ENCODE measurements around the gene PLSCR3.
A peak's percentile ranks its signal among the peaks of the same experiment; 100 is the strongest.
"Not testable (repeated sequence)": the region's sequence is repeated elsewhere in the genome, so short reads cannot be mapped to it uniquely, and the experiment has no call there.

Gene PLSCR3

DNA sequence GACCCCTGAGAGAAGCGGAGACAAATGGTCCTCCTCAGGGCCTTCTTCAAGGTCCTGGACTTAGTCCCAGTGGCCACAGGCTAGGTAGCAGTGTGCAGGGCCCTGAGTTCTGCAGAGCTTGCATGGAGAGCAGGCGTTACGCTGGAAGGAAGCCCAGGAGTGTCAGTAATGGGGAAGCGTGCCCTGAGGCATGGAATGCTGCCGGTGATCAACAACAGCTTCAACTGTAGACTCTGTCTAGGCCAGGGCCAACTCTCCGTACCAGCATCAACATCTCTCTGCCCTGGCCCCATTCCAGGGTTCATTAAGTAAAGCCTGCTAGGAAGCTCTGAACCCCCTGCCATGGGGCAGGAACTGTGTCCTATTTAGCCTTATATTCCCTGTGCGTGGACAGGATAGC lies 14.0 kb downstream of the PLSCR3 start:
- no peak for DNase-seq (ENCODE audit: low spot score)

DNA sequence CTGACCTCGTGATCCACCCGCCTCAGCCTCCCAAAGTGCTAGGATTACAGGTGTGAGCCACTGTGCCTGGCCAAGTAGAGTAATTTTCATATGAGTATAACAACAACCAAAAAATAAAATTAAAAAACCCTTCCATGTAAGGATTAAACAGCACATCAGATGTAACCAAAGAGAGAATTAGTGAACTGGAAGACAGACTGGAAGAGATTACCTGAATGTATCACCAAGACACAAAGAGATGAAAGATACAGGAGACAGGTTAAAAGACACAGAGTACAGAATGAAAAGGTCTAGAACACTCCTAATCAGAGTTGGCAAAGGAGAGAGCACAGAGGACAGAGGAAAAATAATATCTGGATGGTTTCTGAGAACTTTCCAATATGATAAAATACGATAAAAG lies 15.2 kb downstream of the PLSCR3 start:
- no peak for DNase-seq (ENCODE audit: low spot score)

DNA sequence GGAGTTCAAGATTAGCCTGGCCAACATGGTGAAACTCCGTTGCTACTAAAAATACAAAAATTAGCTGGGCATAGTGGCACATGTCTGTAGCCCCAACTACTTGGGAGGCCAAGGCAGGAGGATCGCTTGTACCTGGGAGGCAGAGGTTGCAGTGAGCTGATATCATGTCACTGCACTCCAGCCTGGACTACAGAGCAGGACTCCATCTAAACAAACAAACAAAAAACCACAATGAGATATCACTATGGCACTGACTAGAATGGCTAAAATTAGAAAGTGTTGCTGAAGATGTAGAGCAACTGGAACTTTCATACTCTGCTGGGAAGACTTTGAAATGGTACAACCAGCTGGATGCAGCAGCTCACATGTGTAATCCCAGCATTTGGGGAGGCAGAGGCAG lies 20.0 kb downstream of the PLSCR3 start:
- DNase-seq (ENCODE audit: low spot score): no peak

DNA sequence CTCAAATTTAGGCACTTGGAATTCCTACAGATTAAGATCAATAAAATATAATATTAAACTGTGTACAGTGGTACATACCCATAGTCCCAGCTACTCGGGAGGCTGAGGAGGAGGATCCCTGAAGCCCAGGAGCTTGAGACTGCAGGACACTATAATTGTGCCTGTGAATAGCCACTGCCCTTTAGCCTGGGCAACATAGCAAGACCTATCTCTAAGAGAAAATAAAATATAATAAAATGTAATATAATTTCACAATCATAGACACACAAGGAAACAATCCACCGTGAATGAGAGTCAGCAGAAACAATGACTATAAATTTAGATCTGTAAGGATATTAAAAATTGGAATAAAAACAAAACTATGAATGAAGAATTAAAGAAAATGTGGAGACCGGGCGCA lies 23.5 kb downstream of the PLSCR3 start:
- no peak for DNase-seq (ENCODE audit: low spot score)

DNA sequence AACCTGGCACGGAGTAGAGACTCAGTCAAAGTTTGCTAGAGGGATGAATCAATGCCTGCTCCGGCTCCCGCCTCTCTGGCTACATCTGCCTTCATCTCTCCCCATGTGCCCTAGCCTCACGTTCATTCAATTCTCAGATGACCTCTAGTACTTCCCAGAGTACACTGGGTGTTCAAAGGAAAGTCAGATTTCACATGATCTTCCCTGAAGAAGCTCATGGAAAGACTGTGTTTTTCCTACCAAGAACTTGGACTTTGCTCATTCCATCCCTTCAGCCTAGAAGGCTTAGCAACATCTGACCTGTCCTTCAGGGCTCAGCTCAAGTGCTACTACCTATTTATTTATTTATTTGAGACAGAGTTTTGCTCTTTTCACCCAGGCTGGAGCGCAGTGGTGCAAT lies 24.5 kb downstream of the PLSCR3 start:
- DNase-seq (ENCODE audit: low spot score): no peak

DNA sequence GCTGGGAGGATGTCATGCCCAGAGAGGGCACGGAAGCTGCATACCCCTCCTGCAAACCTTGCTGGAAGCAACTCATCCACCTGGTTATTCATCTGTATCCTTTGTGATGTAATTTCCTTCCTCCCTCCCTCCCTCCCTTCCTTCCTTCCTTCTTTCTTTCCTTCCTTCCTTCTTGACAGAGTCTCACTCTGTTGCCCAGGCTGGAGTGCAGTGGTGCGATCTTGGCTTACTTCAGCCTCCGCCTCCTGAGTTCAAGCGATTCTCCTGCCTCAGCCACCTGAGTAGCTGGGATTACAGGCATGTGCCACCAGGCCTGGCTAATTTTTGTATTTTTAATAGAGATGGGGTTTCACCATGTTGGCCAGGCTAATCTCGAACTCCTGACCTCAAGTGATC lies 25.7 kb downstream of the PLSCR3 start:
- not testable (repeated sequence) for DNase-seq (ENCODE audit: low spot score)

DNA sequence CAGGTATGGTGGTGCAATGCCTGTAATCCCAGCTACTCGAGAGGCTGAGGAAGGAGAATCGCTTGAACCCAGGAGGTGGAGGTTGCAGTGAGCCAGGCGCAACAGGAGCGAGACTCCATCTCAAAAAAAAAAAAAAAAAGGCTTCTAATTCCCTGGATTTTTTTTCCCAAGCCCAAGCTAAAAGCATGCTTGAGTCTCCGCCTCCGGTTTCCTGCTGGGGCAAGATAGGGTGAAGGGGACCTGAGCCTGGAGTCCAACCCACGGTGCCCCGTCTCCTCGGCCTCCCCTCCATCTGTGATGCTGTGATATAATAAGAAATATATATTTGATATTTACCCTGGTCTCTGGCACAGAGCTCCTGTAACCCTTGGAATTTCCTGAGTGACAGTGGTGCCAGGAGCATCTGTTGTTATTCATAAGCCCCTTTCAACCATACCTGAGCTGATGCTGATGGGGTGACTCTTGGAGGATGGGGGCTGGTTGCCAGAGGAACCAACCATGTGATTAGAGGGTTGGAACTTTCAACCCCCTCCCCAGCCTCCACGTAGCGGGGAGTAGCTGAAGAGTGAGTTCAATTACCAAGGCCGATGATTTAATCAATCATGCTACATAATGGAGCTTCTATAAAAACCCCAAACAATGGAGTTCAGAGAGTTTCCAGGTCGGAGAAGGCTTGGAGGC lies 26.3 kb downstream of the PLSCR3 start:
- no peak for DNase-seq (ENCODE audit: low spot score)

DNA sequence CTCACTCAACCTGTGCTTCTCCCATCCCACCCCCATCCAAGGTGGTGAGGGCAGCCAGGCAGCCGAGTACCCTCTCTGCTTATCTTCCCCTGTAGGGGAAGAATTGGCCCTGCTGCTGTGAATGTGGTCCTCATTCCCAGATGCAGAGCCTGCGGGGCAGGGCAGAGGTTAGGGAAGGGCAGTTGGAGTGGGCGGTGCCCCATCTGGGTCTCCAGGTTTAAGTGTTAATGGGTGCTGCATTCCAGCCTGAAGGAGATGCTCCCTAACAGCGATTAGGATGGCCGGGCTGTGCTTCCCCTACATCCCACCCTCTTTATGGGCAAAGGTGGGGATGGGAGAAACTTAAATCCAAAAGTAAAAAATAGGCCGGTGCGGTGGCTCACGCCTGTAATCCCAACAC lies 27.2 kb downstream of the PLSCR3 start:
- DNase-seq (ENCODE audit: low spot score): no peak

DNA sequence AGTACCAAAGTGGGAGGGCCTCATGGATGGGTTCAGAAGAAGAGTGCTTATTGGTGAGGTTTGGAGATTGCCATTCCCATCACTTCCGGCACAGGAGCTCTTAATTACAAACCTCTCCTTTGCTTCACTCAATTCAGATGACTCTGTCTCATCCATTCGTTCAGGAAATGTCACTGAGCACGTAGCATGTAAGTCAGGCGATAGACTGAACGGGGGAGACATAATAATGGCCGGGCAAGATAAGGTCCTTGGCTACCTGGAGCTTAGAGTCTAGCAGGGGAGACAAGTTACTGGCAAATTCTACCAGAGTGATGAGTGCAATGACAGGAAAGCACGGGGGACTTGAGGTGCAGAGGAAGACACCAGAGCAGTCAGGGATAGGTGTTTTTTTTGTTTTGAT lies 28.4 kb downstream of the PLSCR3 start:
- DNase-seq (ENCODE audit: low spot score): not testable (repeated sequence)

DNA sequence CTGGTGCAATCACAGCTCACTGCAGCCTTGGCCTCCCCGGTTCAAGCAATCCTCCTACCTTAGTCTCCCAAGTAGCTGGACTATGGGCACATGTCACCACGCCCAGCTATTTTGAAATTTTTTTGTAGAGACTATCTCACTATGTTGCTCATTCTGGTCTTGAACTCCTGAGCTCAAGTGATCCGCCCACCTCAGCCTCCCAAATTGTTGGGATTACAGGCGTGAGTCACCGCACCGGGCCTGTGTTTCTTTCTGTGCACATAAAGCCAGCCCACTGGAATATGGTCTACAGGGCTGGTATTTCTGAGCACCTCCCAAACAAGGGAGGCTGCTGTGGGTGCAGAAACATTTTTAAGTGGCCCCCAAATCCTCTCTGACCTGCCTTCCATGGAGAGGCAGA lies 31.0 kb downstream of the PLSCR3 start:
- DNase-seq (ENCODE audit: low spot score): no peak

DNA sequence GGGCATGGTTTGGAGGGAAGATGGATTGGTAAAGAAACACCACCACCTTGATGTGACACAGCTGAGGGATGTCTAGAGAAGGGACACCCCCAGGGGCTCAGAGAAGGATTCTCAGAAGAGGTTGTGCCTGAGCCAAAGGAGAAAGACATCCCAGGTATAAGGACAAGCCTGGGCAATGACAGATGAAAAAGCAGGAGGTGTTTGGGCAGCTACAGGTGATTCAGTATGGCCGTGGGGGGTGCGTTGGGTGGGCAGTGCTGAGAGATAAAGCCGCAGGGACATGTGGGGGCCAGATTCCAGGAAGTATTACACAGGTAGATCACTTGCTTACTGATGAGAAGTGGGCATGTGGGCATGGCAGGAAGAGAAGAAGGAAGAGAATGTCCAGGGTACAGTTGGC lies 32.4 kb downstream of the PLSCR3 start:
- no peak for DNase-seq (ENCODE audit: low spot score)

DNA sequence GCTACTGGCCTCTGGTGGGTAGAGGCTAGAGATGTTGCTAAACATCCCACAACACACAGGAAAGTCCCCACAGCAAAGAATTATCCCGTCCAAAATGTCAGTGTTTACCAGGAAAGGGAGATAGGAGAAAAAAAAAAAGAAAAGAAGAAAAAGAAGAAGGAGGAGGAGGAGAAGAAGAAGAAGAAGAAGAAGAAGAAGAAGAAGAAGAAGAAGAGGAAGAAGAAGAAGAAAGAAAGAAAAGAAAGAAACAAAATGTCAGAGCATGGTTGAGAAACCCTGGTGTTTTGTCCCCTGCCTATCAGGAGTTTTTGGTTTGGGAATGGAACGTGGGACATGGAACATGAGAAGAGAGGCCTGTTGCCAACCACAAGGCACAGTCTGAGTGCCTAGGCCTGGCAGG lies 36.9 kb downstream of the PLSCR3 start:
- DNase-seq (ENCODE audit: low spot score): no peak

DNA sequence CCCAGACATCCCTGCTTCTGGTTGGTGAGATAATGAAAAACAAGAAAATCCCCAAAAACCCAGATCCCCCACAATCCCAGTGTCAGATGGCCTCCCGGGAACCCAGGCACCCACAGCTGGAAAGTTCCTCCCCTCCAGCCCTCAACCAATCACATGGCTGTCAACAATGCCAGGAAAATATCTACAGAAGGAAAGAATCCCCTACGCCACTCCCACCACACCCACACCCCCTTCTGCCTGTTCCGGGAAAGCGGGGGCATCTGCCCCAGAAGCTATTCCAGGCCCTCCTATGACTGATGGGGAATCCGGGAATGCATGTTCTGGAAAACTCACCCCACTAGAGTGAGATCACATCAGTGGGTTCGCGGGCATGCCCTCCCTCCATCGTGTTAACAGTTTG lies 37.6 kb downstream of the PLSCR3 start:
- DNase-seq (ENCODE audit: low spot score): no peak

DNA sequence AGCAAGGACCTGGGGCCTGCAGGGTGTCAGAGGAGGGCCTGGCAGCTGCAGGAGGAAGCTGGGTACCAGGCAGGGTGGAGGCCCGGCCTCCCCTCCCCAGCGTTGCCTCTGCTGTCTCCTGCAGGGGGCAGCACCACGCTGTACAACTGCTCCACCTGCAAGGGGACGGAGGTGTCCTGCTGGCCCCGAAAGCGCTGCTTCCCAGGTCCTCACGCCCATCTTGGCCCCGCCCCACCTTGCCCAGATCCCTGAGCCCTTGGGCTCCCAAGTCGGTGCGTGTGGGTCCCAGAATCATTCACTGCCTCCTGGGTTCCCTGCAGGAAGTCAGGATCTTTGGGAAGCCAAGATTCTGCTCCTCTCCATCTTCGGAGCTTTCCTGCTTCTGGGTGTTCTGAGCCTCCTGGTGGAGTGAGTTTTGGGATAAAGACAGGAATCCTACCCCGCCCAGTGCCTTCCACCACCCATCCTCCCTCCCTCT lies 38.2 kb downstream of the PLSCR3 start:
- peak; percentile 88 for DNase-seq (ENCODE audit: low spot score)

DNA sequence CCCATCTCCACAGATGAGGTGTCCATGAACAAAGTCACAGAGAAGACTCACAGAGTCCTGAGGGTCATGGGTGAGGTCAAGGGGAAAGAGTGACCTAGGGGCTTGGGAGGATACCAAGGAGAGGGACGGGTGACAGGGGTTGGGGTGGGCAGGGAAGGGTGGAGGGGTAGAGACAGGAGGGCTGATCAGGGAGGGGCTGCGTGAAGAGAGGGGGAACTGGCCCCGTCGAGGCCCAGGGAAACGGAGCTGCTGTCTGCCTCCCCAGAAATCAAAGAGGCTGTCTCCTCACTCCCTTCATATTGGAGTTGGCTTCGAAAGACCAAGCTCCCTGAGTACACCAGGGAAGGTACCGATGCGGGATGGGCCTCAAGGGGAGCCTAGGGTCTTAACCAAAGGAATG lies 38.8 kb downstream of the PLSCR3 start:
- DNase-seq (ENCODE audit: low spot score): no peak

DNA sequence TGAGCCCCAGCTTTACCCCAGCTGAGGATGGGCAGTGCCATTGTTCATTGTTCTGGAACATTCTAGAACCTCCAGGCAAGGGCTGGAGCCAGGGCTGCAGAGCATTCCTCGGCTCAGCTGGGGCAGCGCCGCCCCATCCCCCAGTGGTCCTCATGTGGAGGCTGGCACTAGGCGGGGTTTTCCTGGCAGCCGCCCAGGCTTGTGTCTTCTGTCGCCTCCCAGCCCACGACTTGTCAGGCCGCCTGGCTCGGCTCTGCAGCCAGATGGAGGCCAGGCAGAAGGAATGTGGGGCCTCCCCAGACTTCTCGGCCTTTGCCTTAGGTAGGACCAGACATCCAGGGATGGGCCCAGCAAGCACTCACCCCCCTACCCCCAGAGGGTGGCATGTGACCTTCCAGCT lies 39.3 kb downstream of the PLSCR3 start, which contains the start of gene TMEM95:
TSS of gene TMEM95 (plus strand) at position 104 of the 400 bp plus-strand sequence. CDS start at position 153, 49 bp downstream.
- DNase-seq (ENCODE audit: low spot score): no peak

DNA sequence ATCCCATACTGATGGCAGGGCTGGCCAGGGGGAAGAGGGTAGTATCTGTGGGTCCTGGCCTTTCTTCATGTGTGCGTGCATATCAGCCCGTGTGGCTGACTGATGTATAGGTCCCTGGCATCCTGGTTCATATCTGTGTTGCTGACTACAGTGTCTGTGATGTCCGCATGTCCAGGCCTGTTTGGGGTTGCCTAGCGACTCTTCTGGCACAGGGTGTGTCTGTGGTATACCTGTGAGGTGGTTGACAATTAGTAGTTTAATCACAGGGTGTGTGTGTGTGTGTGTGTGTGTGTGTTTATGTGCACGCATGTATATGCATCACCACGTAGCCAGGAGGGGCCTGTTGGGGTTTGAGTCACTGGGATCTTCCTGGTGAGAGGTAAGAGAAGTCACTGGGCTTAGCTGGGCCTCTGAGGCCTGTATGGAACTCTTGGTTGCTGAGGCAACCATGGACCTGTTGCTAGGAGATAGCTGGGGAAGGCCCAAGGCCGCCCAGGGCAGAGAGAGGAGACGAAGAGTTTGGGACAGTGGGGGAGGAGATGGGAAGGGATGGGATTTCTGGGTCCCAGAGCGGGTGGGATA lies 40.0 kb downstream of the PLSCR3 start:
- DNase-seq (ENCODE audit: low spot score): peak; percentile 70

DNA sequence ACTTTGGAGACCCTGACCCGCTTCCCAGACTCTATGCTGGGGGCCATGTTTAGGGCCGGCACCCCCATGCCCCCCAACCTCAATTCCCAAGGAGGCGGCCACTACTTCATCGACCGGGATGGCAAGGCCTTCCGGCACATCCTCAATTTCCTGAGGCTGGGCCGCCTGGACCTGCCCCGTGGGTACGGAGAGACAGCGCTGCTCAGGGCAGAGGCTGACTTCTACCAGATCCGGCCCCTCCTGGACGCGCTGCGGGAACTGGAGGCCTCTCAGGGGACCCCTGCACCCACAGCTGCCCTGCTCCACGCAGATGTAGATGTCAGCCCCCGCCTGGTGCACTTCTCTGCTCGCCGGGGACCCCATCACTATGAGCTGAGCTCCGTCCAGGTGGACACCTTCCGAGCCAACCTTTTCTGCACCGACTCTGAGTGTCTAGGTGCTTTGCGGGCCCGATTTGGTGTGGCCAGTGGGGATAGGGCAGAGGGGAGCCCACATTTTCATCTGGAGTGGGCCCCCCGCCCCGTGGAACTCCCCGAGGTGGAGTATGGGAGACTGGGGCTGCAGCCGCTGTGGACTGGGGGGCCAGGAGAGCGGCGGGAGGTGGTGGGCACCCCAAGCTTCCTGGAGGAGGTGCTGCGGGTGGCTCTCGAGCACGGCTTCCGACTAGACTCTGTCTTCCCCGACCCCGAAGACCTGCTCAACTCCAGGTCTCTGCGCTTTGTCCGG lies 41.3 kb downstream of the PLSCR3 start:
- no peak for DNase-seq (ENCODE audit: low spot score)

DNA sequence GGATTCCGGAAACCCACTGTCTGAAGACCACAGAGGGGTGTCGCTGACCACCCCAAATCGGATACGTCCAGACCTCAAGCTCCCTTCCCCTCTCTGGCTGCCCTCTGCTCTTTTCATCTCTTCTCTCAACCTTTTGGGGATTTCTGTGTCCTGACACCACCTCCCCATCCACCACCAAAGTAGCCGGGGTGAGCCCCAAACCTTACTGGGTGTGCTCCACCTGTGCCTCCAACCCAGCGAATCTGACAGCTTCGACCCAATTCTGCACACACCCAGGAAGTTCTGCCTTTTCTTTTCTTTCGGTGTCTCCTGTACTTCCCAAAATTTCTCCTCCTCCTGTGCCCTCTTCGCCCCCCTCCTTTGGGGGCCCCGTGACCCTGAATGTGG lies 41.8 kb downstream of the PLSCR3 start:
- peak; percentile 11 for DNase-seq (ENCODE audit: low spot score)

DNA sequence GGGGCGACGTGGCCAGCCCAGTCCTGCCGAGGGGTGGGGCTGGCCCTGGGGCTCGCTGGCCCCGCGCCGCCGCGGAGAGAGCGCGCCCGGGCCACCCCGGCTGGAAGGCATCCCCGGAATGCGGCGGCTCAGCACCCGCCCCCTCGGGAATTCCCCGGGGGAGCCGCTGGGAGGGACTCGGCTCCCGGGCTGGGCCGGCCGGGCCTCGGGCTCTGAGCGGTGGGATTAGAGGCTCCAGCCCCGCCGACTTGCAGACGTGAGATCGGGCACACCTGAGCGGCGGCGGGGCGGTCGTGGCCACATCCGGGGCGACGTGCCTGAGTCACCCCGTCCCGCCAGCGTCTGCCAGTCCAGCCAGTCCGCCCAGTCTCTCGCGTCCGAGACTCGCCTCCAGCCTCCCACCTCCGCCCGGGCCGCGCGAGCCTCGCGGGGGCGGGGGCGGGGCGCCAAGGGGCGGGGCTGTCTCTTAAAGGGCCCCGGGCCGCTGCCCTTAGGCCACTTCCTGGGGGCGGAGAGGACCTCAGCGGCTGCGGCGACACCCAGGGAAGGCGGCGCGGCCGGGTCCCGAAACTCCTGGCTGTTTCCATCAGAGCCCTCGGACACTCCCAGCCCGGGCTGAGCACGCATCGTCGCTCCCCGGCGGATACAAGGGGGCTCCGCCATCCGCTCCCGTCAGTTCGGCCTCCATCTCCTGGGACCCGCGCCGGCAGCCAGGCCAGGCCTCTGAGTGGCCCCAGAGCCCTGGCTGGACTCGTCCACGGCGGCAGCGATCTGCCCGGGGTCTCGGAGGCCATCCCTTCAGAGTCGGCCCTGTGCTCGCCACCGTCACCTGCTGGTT lies 42.4 kb downstream of the PLSCR3 start, which contains the start of gene KCTD11:
TSS of gene KCTD11 (plus strand) at position 498 of the 838 bp plus-strand sequence.
- DNase-seq (ENCODE audit: low spot score): peak; percentile 81

DNA sequence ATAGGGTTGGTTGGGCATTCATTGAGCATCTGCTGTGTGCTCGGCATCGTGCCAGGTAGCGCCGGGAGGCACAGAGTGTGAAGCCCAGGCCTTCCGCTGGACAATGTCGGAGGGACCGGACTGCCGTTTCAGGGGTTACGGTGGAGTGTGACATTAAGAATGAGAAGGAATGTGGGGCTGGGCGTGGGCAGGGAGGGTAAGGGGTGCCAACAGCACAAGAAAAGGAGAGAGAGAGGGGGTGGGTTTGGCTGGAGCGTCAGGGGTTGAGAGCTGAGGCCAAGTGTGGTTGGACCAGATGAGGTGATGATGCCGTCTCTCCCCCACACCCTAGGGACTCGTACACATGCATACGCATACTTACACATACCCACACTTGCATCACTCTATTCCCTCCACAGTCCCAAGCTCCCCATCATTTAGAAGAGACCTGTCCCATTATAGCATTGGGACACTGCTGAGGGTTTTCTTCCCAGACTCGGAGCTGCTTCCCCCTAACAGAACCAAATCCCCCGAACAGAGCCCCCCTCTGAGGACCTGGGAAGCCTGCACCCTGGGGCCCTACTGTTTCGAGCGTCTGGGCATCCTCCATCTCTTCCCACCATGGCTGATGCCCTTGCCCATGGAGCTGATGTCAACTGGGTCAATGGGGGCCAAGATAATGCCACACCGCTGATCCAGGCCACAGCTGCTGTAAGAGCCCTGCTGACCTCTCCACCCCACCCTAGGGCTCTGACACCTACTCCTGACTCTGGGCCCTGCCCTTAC lies 45.7 kb downstream of the PLSCR3 start:
- DNase-seq (ENCODE audit: low spot score): no peak
